Right lobe of liver (tissue), 4 donors: ENCODE measurements around the gene PHF3.

Source experiments
- POLR2A ChIP-seq: fragments of 450-650 bp; IDR thresholded peaks from one replicate; pipeline ENCODE4 v1.6.1; 2017; ENCODE audit warnings: antibody characterized with exemption, mild to moderate bottlenecking
- TF ChIP-seq, protein P1 (sequence below), 4 donors: fragments of 200-600 bp in 3 of 4; fragments of 450-650 bp in 1 of 4; IDR thresholded peaks; one replicate each; pipeline versions ENCODE4 v1.5.1 to v1.8.0; 2016 to 2022; ENCODE audit warnings: antibody characterized with exemption in 4 of 4, mild to moderate bottlenecking in 2 of 4
- donor health status: DM: no; HTN: no; CAD: no.
- donor health status: DM: no; HTN: no; CAD: no.
- donor health status: DM: no; HTN: yes; CAD: no.

DNA sequence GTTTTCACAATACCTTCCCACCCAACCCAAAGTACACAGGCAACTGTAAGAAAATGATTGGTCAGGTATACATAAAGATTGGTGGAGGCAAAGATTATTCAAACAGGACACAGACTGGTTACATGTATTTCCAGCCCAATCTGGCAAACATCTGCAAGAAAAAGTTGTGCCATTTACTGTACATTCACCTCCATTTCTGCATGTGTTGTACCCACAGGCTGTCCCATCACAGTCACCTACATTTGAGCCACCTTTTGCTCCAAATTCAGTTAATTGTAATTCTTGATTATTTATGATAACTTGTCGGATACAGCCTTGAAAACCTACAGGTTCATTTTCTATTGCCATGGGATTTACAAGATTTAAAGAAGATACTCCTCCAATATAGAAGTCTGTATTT is 85.6 kb downstream of the PHF3 start:
- TF ChIP-seq, protein P1, sequence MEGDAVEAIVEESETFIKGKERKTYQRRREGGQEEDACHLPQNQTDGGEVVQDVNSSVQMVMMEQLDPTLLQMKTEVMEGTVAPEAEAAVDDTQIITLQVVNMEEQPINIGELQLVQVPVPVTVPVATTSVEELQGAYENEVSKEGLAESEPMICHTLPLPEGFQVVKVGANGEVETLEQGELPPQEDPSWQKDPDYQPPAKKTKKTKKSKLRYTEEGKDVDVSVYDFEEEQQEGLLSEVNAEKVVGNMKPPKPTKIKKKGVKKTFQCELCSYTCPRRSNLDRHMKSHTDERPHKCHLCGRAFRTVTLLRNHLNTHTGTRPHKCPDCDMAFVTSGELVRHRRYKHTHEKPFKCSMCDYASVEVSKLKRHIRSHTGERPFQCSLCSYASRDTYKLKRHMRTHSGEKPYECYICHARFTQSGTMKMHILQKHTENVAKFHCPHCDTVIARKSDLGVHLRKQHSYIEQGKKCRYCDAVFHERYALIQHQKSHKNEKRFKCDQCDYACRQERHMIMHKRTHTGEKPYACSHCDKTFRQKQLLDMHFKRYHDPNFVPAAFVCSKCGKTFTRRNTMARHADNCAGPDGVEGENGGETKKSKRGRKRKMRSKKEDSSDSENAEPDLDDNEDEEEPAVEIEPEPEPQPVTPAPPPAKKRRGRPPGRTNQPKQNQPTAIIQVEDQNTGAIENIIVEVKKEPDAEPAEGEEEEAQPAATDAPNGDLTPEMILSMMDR (IDR thresholded peaks at IDR 0.05), result no peak
- no peak for TF ChIP-seq POLR2A
